Activated CD4-positive, CD25-positive, alpha-beta regulatory T cell treated with anti-CD3 and anti-CD28 coated beads, Interleukin-2, amount 50 U/mL, for 16 hours (primary cell): Measurements from ENCODE around the gene KDM2B.

Experiments used
- DNase-seq: peaks from one replicate; pipeline ENCODE4 v3.0.0-alpha.2; 2020; ENCODE audit warnings: low read depth, low spot score

Gene KDM2B

GRCh38 chr12:121432740-121433480 lies 147.9 kb downstream of the KDM2B start:
- DNase-seq = no peak

DNA sequence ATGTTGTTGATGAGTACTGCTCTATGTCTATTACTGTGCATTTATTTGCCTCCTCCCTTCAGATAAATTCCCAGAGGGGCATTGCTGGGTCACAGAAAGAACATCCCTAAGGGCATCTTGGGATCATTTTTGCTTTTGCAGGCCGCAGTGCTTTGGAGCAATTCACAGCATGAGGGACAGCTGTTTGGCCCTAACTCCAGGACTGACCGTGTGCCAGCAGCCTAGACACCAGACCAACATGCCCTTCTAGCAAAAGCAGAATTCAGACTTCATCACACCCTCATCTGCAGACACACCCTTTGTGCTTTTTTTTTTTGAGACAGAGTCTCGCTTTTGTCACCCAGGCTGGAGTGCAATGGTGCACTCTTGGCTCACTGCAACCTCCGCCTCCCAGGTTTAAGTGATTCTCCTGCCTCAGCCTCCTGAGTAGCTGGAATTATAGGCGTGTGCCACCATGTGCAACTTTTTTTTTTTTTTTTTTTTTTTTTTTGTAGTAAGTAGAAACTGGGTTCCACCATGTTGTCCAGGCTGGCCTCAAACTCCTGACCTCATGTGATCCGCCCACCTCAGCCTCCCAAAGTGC lies 149.9 kb downstream of the KDM2B start:
- DNase-seq = no peak

- DNase-seq = no peak
Observed at GRCh38 chr12:121428883-121429282, 151.9 kb downstream of the KDM2B start.

- no peak for DNase-seq
Observed at GRCh38 chr12:121427556-121428050, 153.2 kb downstream of the KDM2B start.

DNA sequence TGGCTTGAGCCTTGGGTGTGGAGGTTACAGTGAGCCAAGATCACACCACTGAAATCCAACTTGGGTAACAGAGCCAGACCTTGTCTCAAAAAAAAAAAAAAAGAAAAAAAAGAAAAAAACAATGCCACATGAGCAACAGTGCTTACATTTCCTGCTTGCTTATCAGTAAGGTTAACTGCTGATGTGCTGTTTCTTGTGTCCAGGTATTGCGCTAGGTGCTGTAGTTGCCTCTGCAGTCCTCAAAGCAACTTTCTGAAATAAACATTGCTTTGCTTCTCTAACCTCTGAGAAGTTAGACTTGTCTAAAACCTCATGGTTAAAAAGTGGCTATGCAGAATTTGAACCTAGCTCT lies 156.2 kb downstream of the KDM2B start:
- DNase-seq = no peak

DNA sequence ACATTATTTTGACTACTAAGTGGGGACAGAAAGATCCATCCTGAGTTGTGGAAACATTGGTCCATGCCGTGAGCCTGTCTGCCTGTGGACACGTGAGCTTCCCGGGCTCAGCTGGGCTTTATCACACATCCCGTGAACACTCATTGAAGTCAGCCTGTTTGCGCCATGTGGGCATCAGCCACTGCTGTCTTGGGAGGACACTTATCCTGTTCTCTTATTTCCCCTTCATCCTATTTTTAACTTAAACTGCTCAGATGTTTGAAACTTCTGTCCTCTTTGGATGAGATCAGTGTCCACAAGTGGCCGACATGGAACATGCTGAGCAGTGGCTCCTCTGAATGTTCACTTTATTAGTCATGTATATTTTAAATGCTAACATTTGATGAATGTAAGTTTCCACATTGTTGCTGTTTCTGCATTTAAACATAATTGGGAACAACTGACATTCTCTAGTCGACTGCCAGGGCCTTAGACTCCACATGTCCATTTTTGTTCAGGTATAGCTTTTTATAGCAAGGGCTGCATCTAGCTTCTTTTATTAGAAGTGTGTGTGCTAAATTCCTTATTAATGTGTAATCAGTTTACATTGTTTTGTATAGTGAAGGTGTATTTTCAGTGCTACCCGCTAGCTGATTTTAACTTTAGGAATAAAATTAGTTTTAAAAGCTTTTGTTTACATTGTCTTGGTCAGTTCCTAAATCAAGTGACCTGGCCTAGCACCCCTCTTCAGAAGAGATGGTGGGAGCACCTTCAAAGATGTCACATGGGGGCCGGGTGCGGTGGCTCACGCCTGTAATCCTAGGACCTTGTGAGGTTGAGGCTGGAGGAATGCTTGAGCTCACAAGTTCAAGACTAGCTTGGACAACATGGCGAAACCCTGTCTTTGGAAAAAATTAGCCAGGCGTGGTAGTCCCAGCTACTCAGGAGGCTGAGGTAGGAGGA lies 156.9 kb downstream of the KDM2B start:
- no peak for DNase-seq

DNA sequence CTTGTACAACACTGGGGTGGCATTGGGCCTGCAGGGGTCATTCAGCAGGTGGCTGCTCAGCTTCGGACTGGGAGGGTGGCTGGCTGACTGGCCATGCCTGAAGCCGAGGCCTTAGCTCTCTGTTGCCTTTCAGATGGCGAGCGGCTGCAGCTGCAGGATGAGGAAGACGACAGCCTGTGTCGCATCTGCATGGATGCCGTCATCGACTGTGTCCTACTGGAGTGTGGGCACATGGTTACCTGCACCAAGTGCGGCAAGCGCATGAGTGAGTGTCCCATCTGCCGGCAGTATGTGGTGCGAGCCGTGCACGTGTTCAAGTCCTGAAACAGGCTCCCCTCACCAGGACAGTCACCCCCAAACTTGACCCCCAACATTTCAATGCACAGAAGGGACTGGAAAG lies 157.6 kb downstream of the KDM2B start:
- no peak for DNase-seq

DNA sequence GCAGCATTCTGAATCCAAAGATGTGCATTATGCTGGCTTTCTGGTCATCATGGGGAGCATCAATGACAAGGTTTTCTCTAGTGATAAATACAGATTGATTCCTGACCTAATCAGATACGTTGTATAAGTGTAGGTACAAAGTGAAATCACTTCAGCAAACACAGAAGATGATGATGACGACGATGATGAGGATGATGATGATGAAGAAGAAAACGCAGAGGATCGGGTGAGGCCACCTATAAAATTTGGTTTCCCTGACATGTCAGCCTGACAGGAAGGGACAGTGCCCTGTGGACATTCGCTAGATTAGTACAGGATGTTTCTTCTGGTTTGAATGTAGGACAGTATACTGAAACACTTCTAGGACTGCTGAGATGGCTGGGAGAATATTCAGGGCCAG lies 160.7 kb downstream of the KDM2B start:
- no peak for DNase-seq

DNA sequence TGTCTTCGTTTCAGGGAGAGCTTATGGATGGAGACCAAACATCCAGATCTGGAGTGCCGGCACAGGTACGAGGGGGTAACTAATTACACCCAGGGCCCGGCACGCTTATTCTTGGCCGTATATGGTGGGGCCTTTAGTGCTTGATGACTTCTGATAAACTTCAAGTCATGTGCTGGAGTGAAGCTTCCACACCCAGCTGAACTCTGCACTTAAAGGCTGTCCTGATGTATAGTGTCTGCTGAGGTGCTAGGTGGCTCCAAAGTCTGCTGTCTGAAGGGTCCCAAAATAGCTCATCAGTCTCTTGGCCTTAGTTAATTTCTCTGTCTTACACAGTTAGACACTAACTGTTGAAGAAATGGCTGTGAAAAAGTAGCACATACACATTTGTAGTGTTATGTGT lies 163.0 kb downstream of the KDM2B start:
- DNase-seq = no peak

DNA sequence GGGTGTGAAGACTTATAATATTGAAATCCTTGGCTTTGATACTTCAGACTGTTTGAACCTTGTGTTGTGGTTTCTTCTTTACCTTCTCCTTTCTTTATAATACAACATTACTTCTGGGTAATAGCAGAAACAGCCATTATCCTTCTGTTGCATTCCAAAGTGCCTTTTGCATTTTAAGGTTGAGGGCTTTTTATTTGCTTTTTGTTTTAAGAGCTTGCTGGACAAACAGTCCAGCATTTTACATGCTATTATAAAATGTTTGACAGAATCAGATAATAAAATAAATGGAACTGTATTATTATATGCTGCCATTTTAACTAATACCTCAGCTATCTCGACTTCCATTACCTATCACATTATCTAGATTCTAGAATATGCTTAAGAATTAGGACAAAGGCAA lies 166.9 kb downstream of the KDM2B start:
- no peak for DNase-seq

DNA sequence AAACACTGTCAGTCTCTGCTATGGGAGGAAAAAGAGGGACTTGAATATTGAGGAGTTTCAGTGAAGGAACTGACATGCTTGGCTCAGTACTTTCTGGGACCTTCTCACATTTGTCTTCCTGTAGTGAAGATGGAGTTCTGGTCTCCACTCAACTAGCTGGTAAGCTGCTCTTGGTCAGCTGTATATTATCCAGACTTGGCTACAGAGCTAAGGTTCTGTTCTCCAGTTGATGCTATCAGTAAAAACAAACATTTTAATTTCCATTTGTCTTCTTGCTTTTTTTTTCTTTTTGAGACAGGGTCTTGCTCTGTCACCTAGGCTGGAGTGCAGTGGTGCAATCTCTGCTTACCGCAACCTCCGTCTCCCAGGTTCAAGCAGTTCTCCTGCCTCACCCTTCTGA lies 175.6 kb downstream of the KDM2B start:
- DNase-seq = no peak

DNA sequence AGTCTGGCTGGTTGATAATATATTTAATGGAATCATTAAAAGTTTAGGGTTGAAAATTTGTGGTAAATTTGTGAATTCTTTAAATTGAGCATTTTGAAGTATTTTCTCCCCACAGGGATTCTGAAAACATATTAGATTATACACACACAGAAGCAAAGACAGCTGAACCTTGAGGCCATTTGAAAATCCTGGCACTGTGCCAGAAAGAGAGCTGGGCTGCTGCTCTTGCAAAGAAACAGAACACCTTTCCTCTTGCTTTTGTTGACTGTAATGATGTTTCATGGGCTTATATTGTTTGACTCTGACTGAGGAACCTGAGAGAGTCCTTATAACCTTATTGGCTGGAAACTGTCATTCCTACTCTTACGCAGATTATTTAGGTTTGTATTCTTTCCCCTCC lies 176.1 kb downstream of the KDM2B start:
- no peak for DNase-seq

DNA sequence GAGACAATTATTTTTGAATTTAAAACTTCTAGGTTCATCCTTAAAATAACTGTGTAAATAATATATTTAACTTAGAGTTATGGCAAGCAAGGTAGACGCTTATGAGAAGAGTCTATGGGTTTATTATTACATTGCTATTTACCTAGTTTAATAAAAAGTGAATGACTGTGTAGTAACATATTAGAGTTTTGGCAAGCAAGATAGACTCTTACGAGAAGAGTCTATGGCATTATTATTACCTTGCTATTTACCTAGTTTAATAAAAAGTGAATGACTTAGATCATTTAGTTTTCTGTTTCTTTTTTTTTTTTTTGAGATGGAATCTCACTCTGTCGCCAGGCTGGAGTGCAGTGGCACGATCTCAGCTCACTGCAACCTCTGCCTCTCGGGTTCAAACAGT lies 177.1 kb downstream of the KDM2B start:
- DNase-seq = no peak

DNA sequence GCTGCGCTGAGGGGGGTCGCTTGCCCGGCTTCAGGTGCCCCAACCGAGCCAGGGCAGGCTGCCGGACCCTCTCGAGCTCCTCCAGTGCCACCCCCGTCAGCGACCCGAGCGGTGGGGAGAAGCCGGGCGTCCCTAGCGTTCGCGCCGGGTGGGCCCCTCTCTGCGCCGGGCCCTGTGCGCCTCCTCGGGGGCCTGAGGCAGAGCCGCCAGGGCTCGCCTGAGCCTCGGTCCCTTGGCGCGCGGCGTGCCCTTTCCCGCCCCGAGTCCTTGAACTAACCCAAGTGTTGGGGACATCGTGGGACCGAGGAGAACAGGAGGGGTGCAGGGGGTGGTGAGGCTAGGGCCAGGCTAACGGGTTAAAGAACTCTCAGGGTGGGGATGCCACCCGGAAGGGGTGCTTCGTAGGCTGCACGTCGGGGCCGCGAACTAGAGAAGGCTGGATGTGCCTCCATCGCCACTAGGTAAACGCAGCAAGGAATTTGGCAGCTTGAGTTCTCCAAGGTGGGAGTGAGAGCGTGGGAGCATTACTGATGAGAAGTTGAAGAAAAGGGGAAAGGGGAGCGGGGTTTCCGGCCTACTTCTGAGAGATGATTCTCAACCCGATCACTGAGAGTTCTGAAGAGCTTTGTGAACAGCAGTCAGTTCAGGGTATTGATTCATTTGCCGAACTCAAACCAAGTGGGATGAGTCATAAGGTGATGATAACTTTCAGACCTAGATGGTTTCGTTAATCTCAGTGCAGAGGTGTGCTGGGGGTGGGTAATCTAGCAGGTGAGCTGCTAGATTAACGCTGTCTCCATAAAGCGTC lies 180.3 kb downstream of the KDM2B start:
- DNase-seq = peak; percentile 33

DNA sequence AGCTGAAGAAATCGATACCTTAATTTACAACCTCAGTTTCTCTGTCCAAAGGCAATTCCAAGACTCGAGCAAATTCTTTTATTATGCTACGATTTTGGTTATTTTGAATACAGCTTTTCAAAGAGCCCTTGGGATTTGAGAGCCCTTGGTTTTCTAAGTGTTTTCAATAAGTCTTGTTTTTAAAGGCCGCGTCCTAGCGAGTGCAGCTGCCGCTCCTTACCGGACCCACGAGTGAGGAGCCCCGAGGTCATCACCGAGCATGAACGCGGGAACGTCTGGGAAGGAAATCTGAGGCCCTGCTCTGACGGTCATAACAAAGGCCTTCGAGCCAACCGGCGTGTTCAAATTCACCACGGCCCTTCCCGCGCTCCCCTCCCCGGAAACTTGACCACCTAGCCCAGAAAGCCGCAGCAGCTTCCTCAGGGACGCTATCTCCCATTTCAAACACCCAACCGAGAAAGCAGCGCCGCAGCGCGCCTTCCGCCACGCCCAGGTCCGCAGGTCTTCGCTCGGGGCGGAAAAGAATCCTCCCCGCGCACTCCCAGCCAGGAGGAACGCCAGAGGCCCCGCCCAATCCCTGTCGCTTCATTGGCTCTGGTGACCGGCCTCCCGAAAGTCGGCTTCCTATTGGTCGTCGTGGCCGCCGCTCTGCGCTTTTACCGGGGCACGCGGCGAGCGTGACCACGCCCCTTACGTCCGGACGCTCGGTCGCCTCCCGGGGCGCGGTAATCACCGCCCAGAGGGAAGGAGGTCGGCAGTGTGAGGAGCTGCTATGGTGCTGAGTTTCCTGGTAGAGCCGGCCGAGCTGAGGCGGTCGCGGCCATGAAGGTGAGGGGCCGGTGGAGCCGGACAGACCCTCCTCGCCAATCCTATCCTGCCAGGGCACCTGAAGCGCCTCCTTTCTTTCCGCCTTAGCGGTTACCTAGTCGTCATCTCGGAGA lies 181.2 kb downstream of the KDM2B start, which contains the start of gene RNF34:
Gene RNF34, plus strand, starts transcription at position 728 of the 941 bp plus-strand sequence. Its CDS starts 95 bp downstream, at position 823.
- DNase-seq = peak; percentile 93

DNA sequence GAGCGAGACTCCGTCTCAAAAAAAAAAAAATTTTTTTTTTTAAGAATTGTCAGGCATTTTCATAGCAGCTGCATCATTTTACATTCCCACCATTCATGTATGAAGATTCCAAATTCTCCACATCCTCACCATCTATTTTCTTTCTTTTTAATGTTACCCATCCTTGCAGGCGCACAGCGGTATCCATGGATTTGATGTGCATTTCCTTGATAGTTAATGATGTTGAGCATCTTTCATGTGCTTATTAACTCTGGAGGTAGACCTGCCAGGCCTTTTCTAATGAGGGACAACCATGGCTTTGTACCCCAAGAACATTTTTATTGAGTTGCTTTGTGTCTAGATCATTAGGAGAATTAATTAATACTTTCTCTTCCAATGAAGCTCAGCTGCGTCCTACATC lies 182.5 kb downstream of the KDM2B start:
- DNase-seq = no peak

GRCh38 chr12:121397521-121397920 lies 183.3 kb downstream of the KDM2B start:
- no peak for DNase-seq

DNA sequence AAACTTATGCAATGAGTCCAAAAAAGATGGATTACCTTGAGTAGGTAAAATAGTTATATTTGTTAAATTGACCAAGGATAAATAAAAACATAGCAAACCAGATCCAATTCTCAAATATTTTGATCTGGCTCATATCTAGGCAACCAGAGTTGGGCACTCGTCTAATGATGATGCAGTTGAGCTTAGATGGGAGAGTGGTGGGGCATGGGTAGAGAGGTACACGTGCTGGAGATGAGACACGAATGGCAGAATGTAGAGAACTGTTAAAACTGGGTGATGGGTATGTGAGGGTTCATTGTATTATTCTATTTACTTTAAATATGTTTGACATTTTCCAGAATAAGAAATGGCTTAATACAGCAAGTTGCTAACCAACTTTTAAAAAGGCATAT lies 188.5 kb downstream of the KDM2B start:
- DNase-seq = no peak

GRCh38 chr12:121391619-121392324 lies 189.1 kb downstream of the KDM2B start:
- no peak for DNase-seq

GRCh38 chr12:121390856-121391255 lies 190.0 kb downstream of the KDM2B start:
- no peak for DNase-seq
